Hypothalamus (tissue), 51 donors: ENCODE data around the gene TMPRSS11F.

ENCODE experiments used
- DNase-seq, 51 donors: peaks; one replicate each; lab custom pipeline; 2025; lab: John Stamatoyannopoulos, UW

TMPRSS11F gene

DNA sequence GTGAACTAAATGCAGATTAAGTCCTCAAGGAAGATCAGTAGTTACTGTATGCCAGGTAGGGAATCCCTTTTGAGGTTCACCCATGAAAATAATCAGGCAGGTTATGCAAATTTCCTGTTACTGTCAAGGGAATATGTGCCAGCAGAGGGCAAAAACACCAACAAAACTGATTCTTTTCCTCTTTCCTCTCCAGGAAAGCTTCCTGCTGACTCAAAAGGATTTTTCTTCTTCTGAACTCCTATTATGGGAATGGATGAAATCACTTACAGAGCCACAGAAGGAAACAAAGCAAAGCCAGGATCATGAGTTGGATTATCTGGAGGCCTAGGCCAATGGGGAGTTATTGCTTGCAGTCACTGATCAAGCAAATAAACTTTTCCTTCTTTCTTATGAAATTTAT, 49.7 kb downstream of the TMPRSS11F start:
- DNase-seq = no peak

DNA sequence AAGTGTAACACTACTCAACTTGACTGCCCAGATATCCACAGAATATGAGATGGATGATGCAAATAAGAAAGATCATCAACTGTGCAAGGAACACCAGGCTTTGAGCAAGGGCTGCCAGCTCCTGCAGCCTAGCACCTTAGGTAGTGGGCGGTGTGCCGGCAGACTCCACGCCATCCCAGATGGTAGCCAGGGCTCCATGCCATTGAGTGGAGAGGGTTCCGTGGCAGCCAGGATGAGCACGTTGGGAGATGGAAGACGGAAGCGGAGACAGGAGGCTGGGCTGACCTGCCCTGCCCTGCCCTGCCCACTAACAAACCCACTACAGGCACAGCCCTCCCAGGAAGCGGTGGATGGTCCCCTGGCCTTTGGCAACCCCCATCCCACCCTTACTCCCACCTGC, 51.9 kb downstream of the TMPRSS11F start:
- peak in 1 of 51 donors; percentile 12 for DNase-seq

DNA sequence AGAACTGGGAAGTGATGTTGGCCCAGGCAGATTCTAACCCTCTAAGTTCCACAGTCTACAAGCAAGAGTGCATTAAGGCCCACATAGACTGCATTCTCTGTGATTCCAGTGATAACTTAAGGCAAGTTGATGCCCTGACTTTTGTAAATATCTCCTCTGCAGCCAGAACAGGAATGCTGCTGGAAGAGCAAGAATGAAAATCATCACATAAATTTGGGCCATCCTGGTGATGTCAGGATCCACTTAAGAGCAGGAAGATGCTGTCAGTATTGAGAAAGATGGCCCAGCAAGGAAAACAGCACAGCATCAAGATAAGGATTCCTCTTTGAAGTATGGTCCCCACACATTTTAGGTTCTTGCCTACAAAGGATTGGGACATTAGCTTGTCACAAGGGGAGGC, 52.4 kb downstream of the TMPRSS11F start:
- no peak for DNase-seq

DNA sequence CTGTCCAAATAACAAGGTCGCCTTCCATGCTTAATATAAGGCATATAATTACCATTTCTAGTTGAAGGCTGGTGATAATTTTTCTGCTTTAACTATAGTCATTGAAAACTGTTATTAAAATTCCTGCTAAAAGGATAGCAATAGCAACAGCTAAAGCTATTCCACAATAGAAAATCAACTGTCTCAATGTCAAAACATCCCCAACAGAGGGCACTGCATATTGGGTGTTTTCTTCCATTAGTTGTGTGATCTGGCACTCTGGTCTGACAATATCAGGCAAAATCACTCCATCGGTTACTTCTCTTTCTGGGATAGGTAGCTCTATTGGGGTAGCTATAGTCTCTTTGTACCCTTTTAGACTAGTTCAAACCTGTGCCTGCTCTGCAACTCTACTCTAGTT, 53.5 kb downstream of the TMPRSS11F start:
- DNase-seq = no peak

DNA sequence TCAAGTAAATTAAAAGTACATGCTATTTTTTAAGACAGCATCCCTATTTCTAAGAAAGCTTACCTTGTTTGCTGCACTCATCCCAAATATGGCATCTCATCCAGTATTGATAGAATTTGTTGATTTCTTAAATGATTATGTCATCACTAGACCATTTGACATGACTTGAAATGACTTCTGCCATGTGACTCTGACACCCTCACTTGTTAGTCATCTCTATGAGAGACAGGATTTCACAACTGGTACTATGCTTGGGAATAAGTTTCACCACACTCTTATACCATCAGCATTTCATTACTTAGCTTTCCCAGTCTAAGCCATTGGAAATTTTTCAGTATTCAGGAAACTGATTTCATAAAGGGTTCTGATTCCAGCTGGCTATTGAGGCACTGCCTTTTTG, 55.3 kb downstream of the TMPRSS11F start:
- no peak for DNase-seq

DNA sequence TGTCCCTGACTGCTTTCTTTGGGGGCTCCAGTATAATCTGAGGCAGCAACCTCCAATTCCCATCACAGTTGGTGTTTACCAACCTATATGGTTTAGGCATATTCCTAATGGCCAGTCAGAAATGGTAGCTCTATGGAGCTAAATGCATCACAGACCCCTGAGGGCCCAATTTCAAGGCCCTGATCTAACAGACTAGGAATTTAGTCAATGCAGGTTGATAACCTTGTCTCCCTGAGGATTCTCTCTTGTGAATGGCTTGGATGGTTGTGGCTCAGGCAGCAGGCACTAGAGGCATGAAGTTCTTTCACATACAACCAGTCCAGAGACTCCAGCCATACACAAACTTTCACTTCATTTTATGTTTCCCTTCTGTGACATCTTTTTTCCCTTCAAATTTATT, 59.4 kb downstream of the TMPRSS11F start:
- no peak for DNase-seq

DNA sequence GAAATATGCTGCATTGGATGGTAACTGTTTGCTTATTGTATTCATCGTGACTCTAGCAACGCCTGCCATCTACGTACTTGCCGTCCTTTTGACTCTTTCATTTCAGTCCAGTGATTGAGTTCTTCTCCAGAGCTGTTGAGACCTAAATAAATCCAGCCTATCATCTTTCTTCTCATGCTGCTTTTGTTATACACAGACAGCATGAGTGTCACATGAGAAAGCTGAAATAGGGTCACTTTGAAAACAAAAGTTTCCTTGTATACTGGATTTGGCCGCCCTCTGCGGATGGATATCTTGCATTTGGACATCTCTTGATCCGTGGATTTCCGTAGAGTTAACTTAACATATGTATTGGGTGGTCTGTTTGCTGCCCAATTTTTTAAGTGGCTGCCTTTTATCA, 67.2 kb downstream of the TMPRSS11F start:
- DNase-seq = peak in 13 of 51 donors; percentile 0 to 45 (median 9)

DNA sequence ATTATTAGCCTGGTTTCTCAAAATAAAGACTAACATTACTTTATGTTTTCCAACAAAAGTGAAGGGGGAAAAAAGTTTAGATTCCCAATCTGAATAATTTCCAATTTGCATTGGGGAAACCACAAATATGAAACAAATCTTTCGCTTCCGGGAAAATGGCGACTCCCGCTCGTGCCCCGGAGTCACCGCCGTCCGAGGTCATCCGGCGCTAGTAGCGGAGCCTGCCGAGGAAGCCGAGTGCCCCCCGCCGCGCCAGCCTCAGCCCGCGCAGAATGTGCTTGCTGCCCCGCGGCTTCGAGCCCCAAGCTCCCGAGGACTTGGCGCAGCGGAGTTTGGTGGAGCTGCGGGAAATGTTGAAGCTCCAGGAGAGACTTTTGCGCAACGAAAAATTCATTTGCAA, 91.4 kb downstream of the TMPRSS11F start:
- no peak for DNase-seq

DNA sequence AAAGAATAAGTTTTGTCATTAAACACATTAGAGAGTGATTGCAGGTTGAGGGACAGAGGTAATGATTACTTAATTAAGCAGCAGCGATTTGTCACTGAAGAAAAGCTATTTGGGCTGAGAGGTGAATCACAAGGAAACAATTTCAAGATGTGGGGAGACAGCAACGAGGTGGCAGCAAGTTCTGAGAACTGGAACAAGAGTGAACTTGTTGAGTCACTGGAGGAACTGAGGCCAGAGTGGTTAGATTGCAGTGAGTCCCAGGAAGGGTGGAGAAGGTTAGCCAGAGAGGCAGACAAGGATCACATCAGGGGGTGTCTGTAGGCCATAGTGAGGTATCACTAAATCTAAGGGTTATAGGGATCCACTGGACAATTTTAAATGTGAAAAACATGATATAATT, 108.5 kb downstream of the TMPRSS11F start:
- DNase-seq = no peak

DNA sequence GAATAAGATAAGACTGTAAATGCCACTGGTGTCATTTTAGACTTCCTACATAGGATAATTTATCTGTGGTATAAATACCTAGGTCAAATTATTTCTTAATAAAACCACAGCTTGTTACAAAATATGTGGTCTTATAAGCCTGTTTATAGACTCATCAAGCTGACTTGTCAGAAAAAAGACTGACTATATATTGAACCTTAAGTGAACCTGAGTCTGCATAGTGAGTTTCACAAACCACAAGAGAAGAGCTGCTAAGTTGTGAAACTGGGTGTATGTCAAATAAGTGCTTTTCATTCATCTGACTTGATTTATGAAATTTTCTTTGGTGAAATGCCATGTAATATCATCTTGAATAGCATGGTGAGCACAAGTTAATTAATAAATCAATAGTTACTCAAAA, 118.0 kb downstream of the TMPRSS11F start:
- no peak for DNase-seq
